Suprapubic skin (tissue), 4 donors: ENCODE measurements around the gene PRR15L.

Experiments
- EP300 ChIP-seq: sonication (generic); formaldehyde crosslinking; IDR thresholded peaks from one replicate; pipeline ENCODE4 v1.6.1; 2017; ENCODE audit warnings: antibody characterized with exemption
- POLR2AphosphoS5 ChIP-seq, 3 donors: sonication (generic); formaldehyde crosslinking; IDR thresholded peaks; one replicate each; pipeline ENCODE4 v1.6.1; 2017; ENCODE audit warnings: antibody characterized with exemption in 3 of 3
- TF ChIP-seq, protein P1 (sequence below), 2 donors: fragments of 200-600 bp in 1 of 2; fragments of 450-650 bp in 1 of 2; sonication (generic) in 1 of 2; IDR thresholded peaks; one replicate each; pipeline ENCODE4 v1.5.1; 2016 to 2019; ENCODE audit warnings: antibody characterized with exemption in 2 of 2, mild to moderate bottlenecking in 1 of 2, moderate library complexity in 1 of 2

DNA sequence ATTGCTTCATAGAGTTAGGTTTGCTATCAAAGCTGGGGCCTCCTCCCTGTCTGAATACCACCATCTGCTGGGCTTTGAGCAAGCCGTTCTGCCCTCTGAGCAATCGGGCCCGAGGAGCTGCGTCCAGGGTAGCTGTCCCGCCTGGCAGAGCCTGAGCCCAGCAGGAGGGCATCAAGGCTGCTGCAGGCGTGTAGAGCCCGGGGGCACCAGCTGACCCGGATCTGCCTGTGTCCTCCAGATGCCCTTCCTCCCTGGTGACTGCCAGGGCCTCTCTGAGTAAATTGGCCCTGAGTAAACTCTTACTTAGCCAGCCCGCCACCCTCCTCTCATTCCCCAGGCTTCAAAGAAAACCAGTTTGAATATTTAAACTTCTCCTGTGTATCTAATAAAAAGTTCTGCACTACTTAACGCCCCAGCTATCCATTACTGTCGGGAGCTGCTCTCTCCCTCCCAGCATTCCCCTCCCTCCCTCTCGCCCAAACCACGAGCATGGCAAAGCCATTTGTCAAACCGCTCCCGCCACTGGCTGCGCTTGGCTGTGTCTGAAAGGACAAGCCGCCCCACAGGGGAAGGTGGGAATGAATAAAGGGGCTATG is 29.7 kb upstream of the PRR15L start:
- TF ChIP-seq, protein P1, sequence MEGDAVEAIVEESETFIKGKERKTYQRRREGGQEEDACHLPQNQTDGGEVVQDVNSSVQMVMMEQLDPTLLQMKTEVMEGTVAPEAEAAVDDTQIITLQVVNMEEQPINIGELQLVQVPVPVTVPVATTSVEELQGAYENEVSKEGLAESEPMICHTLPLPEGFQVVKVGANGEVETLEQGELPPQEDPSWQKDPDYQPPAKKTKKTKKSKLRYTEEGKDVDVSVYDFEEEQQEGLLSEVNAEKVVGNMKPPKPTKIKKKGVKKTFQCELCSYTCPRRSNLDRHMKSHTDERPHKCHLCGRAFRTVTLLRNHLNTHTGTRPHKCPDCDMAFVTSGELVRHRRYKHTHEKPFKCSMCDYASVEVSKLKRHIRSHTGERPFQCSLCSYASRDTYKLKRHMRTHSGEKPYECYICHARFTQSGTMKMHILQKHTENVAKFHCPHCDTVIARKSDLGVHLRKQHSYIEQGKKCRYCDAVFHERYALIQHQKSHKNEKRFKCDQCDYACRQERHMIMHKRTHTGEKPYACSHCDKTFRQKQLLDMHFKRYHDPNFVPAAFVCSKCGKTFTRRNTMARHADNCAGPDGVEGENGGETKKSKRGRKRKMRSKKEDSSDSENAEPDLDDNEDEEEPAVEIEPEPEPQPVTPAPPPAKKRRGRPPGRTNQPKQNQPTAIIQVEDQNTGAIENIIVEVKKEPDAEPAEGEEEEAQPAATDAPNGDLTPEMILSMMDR (IDR thresholded peaks at IDR 0.05) = no peak
- TF ChIP-seq EP300 = no peak
- no peak for TF ChIP-seq POLR2AphosphoS5 (IDR thresholded peaks at IDR 0.05)
